Activated CD4-positive, alpha-beta T cell treated with anti-CD3 and anti-CD28 coated beads, Interleukin-2, amount 10 ng/mL, durations not matched to agents 7 days and 5 days (primary cell): ENCODE data around the gene PRKN. TPM values are rescaled to one million over a fixed set of nuclear protein-coding genes. Genes with fewer than 3 reads are reported as not detected.

ENCODE experiments used
- CTCF ChIA-PET: fragments of 350-600 bp; sonication (Branson Sonifier 250); formaldehyde crosslinking; loops from one replicate; lab custom pipeline; 2021; ENCODE audit warnings: antibody characterized with exemption; lab: Charles Lee
- POLR2A ChIA-PET: fragments of 350-600 bp; sonication (Branson Sonifier 250); formaldehyde crosslinking; loops from one replicate; lab custom pipeline; 2021; ENCODE audit warnings: antibody characterized with exemption; lab: Charles Lee
- DNase-seq: peaks from one replicate; pipeline ENCODE4 v3.0.0-alpha.2; 2020
- H3K27ac Mint-ChIP-seq: one replicate; pipeline ENCODE4 v1.8.0; 2021; ENCODE audit warnings: mild to moderate bottlenecking, moderate library complexity, mixed read lengths
- H3K27me3 Mint-ChIP-seq: one replicate; pipeline ENCODE4 v1.8.0; 2021; ENCODE audit warnings: mixed read lengths
- H3K36me3 Mint-ChIP-seq: one replicate; pipeline ENCODE4 v1.8.0; 2021; ENCODE audit warnings: low read depth, mixed read lengths
- H3K4me1 Mint-ChIP-seq: one replicate; pipeline ENCODE4 v1.8.0; 2021; ENCODE audit warnings: mixed read lengths
- H3K4me3 Mint-ChIP-seq: one replicate; pipeline ENCODE4 v1.8.0; 2021; ENCODE audit warnings: mild to moderate bottlenecking, moderate library complexity, mixed read lengths
- H3K9me3 Mint-ChIP-seq: one replicate; pipeline ENCODE4 v1.8.0; 2021; ENCODE audit warnings: mixed read lengths
- total RNA-seq, 2 experiments: library from RNA; stranded (reverse); gene quantifications; one replicate each; pipeline ENCODE4 v1.2.3, GENCODE V29; 2021

Gene PRKN
- total RNA-seq, 2 experiments from 2014 or later = 0.77 to 0.94 TPM

DNA sequence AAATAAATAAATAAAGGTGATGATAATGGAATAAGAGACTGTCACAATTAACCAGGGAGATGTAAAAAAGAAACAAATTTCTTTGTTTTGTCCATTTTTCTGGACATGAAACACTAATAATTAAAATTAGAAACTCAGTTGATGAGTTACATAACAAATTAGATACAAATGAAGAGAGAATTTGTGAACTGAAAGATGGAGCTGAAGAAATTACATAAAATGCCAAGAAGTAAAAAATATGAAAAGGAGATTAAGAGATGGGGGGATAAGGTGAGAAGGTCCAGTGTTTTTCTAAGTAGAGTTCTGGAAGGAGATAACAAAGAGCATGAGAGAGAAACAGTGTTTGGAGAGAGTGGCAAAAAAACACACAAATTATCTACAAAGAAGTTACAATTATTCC, 1364.3 kb downstream of the PRKN start:
- Mint-ChIP-seq H3K4me3 (no peak overlapping the region), H3K9me3 (peaks cover 8% of the 10 kb centered on the region), H3K36me3 (peaks cover 2% of the 10 kb centered on the region), H3K4me1 (no peaks in the 10 kb centered on the region), H3K27ac (no peak overlapping the region), H3K27me3 (no peaks in the 10 kb centered on the region)
- no peak for DNase-seq
- ChIA-PET POLR2A (interaction anchor here (0.6 kb wide), 1 partner anchor 10 kb away, joined by 3 read pairs; no protein-coding TSS in a partner anchor), CTCF (interaction anchor here (0.7 kb wide), 1 partner anchor 95 kb away, joined by 3 read pairs; no protein-coding TSS in a partner anchor)

DNA sequence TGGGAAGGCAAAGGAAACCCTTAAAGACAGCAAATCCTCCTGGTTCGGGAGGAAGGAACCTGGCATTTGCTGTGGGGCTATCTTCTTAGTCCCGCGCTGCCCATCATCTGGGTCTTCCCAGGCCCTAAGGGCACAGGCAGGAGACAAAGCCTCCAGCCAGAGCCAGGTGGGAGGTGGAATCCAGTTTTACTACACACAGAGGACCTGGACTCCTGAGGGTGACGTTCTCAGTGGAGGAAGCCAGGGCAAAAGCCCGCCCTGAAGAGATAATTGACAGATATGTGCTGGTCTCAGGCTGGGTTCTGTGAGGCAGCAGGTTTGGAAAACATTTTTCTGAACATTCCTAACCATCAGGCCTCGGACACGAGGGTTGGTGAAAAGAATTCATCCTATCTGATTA, 1365.3 kb downstream of the PRKN start:
- Mint-ChIP-seq H3K27me3 (no peaks in the 10 kb centered on the region), H3K27ac (no peak overlapping the region), H3K9me3 (peaks cover 8% of the 10 kb centered on the region), H3K36me3 (peaks cover 2% of the 10 kb centered on the region), H3K4me3 (no peak overlapping the region), H3K4me1 (no peaks in the 10 kb centered on the region)
- DNase-seq = no peak
- ChIA-PET POLR2A (no interaction called here), CTCF (no interaction called here)

DNA sequence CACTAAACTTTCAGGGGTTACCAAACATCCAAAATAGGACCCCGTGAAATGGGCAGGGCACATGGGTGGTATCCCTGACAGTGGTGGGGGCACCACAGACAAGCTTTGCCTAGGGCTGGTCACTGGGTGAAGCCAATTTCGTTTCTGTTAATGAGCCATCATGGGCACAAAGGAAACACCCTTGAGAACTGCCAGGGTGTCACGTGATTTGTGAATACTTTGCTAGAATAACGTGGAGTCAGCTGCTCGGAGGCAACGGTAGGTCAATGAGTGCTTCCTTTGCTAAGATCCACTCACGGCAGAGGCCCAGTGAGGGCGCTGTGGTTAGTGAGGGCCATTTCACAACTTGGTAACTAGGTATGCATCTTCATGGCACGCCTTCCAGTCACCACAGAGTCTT, 1366.0 kb downstream of the PRKN start:
- no peak overlapping the region for H3K4me3 Mint-ChIP-seq
- no peak for DNase-seq
- ChIA-PET CTCF (no interaction called here), POLR2A (no interaction called here)
- peaks cover 3% of the 10 kb centered on the region for H3K4me1 Mint-ChIP-seq
- H3K27me3 Mint-ChIP-seq = no peaks in the 10 kb centered on the region
- H3K27ac Mint-ChIP-seq = no peak overlapping the region
- H3K36me3 Mint-ChIP-seq = peaks cover 2% of the 10 kb centered on the region
- peaks cover 8% of the 10 kb centered on the region for H3K9me3 Mint-ChIP-seq

DNA sequence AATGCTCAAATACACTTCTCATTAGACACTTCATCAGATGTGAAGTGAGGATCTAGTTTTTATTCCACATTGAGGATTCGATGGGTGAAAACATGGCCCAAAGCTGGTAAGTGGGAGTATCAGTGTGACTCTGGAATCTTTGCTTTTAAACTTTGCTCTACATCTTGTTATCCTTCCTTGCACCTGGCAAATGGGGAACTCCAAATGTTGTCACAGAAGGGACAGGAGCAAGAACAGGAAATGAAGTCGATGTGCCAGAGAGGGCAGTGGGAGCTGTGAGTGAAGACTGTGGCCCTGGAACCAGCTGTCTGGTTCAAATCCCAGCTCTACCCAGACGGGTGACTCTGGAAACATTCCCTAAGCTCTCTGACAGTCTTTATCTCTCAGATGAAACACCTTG, 1367.0 kb downstream of the PRKN start:
- ChIA-PET POLR2A (no interaction called here), CTCF (interaction anchor here (1.4 kb wide), 1 partner anchor 10 kb away, joined by 4 read pairs; no protein-coding TSS in a partner anchor)
- H3K4me3 Mint-ChIP-seq = no peak overlapping the region
- H3K27ac Mint-ChIP-seq = no peak overlapping the region
- H3K27me3 Mint-ChIP-seq = no peaks in the 10 kb centered on the region
- DNase-seq = no peak
- peaks cover 7% of the 10 kb centered on the region for H3K4me1 Mint-ChIP-seq
- peaks cover 8% of the 10 kb centered on the region for H3K9me3 Mint-ChIP-seq
- H3K36me3 Mint-ChIP-seq = peaks cover 2% of the 10 kb centered on the region

DNA sequence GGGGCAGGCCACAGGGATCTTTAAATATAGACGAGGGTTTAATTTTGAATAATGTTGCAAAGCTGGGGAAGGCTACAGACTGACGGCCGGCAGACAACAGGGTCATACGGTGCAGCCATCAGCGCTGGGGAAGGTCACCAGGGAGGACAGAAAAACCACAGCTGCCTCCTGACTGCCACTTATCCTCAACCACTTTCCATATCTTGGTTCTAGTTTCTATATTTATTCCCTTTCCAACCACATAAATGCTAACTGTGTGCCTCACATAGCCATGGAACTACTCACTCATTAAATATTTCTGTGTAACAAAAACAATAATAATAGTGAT, 1368.0 kb downstream of the PRKN start:
- no peak overlapping the region for H3K4me3 Mint-ChIP-seq
- H3K36me3 Mint-ChIP-seq = peaks cover 2% of the 10 kb centered on the region
- peaks cover 7% of the 10 kb centered on the region for H3K4me1 Mint-ChIP-seq
- DNase-seq = no peak
- peaks cover 8% of the 10 kb centered on the region for H3K9me3 Mint-ChIP-seq
- no peaks in the 10 kb centered on the region for H3K27me3 Mint-ChIP-seq
- POLR2A ChIA-PET = no interaction called here
- no peak overlapping the region for H3K27ac Mint-ChIP-seq
- CTCF ChIA-PET = interaction anchor here (1.4 kb wide), 1 partner anchor 11 kb away, joined by 4 read pairs; no protein-coding TSS in a partner anchor

DNA sequence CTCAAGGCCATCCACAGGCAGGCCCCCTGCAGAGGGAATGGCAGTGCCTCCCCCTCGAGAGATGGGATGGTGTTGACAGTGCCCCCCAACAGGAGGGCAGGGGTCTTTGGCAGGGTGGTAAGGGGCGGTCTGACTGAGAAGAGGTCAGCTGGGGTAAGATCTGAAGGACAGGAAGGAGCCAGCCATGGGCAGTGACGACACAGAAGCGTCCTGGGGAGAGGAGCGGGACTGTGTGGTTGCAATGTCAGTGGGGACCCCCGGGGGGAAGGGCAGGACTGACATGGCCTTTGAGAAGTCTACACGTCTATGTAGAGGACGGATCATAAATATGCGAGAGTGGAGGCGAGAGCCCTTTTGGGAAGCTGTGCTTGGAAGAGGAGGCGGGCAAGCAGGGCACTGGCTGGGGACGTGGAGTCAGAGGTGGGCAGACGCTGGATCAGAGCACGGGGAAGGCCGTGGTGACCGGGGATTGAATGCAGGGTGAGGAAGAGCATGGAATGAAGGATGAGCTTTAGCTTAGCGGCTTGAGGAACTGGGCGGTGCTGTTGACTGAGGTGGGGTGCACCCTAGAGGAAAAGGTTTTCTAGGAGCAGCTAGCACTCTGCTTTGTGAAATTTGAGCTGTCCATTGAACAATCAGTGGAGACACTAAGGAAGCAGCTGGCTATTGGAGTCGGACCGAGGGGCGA, 1371.3 kb downstream of the PRKN start:
- ChIA-PET CTCF (no interaction called here), POLR2A (no interaction called here)
- Mint-ChIP-seq H3K4me3 (no peak overlapping the region), H3K27ac (no peak overlapping the region), H3K9me3 (peaks cover 2% of the 10 kb centered on the region), H3K36me3 (no peaks in the 10 kb centered on the region), H3K4me1 (peaks cover 12% of the 10 kb centered on the region), H3K27me3 (no peaks in the 10 kb centered on the region)
- DNase-seq = no peak

DNA sequence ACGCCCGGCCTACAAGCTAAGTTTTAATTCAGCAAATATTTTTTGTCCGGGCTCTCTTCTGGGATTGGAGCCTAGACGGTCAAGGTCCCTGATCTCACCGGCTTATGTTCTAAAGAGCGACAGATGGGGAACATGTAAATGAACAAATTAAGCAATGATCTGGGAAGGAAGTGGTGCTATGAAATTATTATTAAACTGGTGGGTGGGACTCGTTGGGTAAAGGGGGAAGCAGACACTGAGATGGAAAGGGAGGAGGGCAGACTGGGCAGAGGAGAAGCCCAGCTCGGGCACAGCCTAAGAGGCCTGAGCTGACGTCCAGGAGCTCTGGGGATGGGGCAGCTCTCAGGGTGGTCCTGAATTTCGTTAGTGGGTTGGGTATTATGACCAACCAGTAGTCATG, 1371.9 kb downstream of the PRKN start:
- CTCF ChIA-PET = interaction anchor here (1.2 kb wide), 1 partner anchor 14 kb away, joined by 3 read pairs; no protein-coding TSS in a partner anchor
- no peaks in the 10 kb centered on the region for H3K9me3 Mint-ChIP-seq
- no peak for DNase-seq
- POLR2A ChIA-PET = no interaction called here
- H3K4me3 Mint-ChIP-seq = no peak overlapping the region
- no peaks in the 10 kb centered on the region for H3K27me3 Mint-ChIP-seq
- peaks cover 12% of the 10 kb centered on the region for H3K4me1 Mint-ChIP-seq
- no peak overlapping the region for H3K27ac Mint-ChIP-seq
- H3K36me3 Mint-ChIP-seq = no peaks in the 10 kb centered on the region

DNA sequence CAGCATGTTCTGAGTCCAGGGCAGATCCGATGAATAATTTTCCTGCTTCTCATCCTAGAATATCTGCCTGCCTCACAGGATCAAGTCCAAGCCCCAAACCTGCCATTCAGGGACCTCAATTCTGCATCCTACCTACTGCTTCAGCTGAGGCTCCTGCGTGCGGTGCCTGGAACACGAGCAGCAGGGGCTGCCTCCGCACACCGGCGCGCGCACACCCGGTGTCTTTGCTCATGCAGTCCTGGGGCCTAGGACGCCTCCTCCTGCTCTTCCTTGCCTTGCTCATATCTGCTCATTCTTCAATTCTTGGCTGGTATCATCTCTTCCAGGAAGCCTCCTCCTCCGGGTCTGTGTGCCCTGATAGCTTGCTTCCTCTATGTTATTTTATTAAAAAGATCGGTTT, 1372.6 kb downstream of the PRKN start:
- Mint-ChIP-seq H3K36me3 (no peaks in the 10 kb centered on the region), H3K27ac (no peak overlapping the region), H3K27me3 (no peaks in the 10 kb centered on the region), H3K9me3 (no peaks in the 10 kb centered on the region), H3K4me1 (peaks cover 12% of the 10 kb centered on the region), H3K4me3 (no peak overlapping the region)
- ChIA-PET POLR2A (no interaction called here), CTCF (interaction anchor here (1.0 to 1.2 kb wide), 2 partner anchors 15 to 434 kb away, joined by 3 read pairs; no protein-coding TSS in a partner anchor)
- DNase-seq = no peak

DNA sequence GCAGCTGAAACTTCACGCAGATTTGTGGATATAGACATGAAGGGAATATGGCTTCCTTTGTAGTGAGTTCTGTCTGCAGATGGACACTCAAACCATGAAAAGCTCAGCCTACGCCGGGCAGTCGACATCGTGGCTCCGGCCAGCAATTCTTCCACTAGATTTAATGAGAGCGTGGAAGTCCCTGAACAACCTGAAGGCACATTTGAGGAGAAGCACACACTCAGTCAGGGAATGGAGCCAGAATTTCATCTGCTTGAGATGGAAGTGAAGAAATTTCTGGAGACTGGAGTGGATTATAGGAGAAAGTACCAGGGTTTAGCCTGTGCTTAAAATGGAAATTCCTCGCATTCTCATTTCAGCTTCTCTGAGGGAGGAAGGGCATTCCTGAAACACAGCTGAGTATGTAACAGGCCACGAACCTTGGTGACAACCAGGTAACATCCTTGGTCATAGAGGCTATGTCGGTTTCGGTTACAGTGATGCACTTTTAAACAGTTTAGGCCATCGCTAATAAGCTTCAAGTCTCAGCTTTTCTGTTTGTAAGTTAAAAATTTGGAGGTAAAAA, 1373.2 kb downstream of the PRKN start:
- CTCF ChIA-PET = interaction anchor here (1.0 to 1.2 kb wide), 2 partner anchors 16 to 434 kb away, joined by 3 read pairs; no protein-coding TSS in a partner anchor
- no peaks in the 10 kb centered on the region for H3K27me3 Mint-ChIP-seq
- DNase-seq = no peak

DNA sequence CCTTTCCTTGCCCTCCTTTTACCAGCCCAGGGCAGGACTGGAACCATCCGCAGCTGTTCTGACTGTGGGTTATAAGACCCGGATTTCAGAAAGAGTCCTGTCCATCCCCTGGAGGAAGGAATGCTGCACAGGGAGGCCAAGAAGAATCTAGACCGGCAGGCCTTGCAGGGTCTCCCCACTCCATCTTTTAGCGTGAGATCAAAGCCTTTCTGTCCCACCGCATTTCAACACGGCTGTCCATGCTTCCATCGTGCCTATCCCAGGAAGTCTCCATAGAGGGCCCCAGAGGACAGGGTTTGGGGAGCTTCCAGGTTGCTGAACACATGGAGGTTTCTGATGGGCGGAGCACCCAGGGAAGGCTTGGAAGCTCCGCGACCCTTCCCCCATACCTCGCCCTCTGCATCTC, 1374.4 kb downstream of the PRKN start:
- DNase-seq = no peak
- Mint-ChIP-seq H3K4me1 (peaks cover 12% of the 10 kb centered on the region), H3K27me3 (no peaks in the 10 kb centered on the region), H3K36me3 (no peaks in the 10 kb centered on the region), H3K9me3 (no peaks in the 10 kb centered on the region), H3K4me3 (no peak overlapping the region), H3K27ac (no peak overlapping the region)
- ChIA-PET CTCF (interaction anchor here (0.5 to 1.3 kb wide), 2 partner anchors 18 to 1316 kb away, joined by 3 to 5 read pairs; no protein-coding TSS in a partner anchor), POLR2A (no interaction called here)

More for the DNA sequence above, 1373.2 kb downstream of the PRKN start:
- POLR2A ChIA-PET = no interaction called here
- H3K9me3 Mint-ChIP-seq = no peaks in the 10 kb centered on the region
- H3K4me1 Mint-ChIP-seq = peaks cover 12% of the 10 kb centered on the region
- no peak overlapping the region for H3K27ac Mint-ChIP-seq
- H3K36me3 Mint-ChIP-seq = no peaks in the 10 kb centered on the region
- no peak overlapping the region for H3K4me3 Mint-ChIP-seq

DNA sequence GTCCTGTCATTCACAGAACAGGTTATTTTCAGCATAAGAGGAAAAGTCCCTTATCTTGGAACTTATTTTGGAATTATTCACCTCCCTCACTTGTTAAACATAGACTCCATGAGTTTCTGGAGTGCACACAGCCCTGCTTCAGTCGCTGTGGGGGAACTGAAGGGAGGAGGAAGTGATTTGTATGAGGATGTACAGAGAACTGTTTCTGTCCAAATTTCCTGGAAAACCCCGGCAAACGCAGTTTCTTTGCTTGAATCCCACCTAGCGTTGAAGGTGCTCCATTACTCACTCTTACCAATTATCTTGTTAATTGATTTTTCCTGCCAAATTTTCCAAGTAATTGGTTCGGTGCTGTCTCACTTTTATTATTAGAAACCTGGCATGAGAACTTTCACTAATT, 1375.7 kb downstream of the PRKN start:
- no peak for DNase-seq
- ChIA-PET CTCF (no interaction called here), POLR2A (no interaction called here)
- Mint-ChIP-seq H3K27ac (no peak overlapping the region), H3K9me3 (no peaks in the 10 kb centered on the region), H3K36me3 (no peaks in the 10 kb centered on the region), H3K4me1 (peaks cover 12% of the 10 kb centered on the region), H3K4me3 (no peak overlapping the region), H3K27me3 (no peaks in the 10 kb centered on the region)

DNA sequence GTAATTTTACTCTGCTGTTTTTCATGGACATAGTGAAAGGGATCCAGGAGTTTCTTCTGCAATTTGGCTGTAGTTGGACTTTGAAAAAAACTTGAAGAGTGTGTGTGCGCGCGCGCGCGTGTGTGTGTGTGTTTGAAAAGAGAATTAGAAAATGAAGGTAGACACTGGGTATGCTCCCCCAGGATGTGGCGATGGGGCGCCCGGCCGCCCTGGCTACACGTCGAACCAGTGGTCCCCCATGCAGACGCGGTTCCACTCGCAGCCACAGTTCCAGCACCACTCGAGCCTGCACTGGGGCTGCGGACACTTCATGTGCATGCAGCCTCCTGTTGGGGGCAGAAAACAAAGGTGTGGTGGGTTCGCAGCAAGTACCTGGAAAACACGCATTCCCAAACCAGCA, 1377.7 kb downstream of the PRKN start:
- ChIA-PET POLR2A (interaction anchor here (0.7 kb wide), 1 partner anchor 8 kb away, joined by 3 read pairs; no protein-coding TSS in a partner anchor), CTCF (no interaction called here)
- H3K4me1 Mint-ChIP-seq = peaks cover 4% of the 10 kb centered on the region
- H3K36me3 Mint-ChIP-seq = no peaks in the 10 kb centered on the region
- no peak for DNase-seq
- H3K9me3 Mint-ChIP-seq = no peaks in the 10 kb centered on the region
- H3K27ac Mint-ChIP-seq = no peak overlapping the region
- H3K4me3 Mint-ChIP-seq = no peak overlapping the region
- no peaks in the 10 kb centered on the region for H3K27me3 Mint-ChIP-seq

DNA sequence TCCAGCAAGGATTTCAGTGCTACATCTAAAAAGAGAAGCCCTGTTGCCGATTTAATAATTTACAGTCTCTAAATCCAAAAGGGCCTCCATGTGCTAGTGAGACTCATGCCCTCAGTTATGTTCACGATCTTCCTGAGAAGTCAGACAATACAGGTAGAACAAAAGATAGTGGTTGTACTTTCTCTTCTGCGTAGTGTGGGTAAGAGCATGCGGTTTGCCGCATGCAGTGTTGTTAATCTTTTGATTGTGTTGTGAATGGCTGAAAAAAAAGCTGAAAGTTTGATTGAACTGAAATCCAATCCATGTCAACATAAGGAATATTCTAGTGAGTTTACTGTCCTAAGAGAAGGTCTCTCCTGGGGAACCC, 1379.0 kb downstream of the PRKN start:
- ChIA-PET POLR2A (no interaction called here), CTCF (no interaction called here)
- H3K36me3 Mint-ChIP-seq = no peaks in the 10 kb centered on the region
- no peak overlapping the region for H3K4me3 Mint-ChIP-seq
- DNase-seq = no peak
- H3K27me3 Mint-ChIP-seq = no peaks in the 10 kb centered on the region
- H3K4me1 Mint-ChIP-seq = peaks cover 4% of the 10 kb centered on the region
- no peak overlapping the region for H3K27ac Mint-ChIP-seq
- H3K9me3 Mint-ChIP-seq = no peaks in the 10 kb centered on the region
